Dermis lymphatic vessel endothelial cell (primary cell): ENCODE measurements around the gene RBFOX1. TPM values are rescaled to one million over a fixed set of nuclear protein-coding genes. Genes with fewer than 3 reads are reported as not detected.

Experiments used
- total RNA-seq: library from RNA; depleted of rRNA; stranded (reverse); fragments of >200 nt; gene quantifications from 2 replicates; pipeline ENCODE4 v1.2.1, GENCODE V29; 2014

RBFOX1 gene
- not detected in 2 replicates for total RNA-seq

DNA sequence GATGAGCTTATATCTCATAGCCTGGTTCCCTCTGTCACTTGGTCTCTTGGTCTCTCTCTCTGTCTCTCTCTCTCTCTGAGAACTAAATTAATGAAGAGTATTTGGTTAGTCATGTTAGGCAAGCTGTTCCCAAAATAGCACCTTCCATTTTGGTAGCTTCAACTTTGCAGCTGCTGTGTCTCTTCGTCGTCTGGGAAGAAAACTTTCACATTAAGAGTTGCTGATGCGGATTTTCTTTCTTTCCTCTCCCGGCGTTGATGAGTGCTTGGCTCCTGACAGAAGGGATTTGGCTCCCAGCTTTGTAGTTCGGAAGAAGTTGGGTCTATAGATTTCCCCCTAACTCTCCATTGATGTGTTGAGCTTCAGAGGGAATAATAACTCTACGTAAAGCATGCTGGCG is at the start of gene RBFOX1:
TSS of gene RBFOX1 (plus strand) at position 235 of the 400 bp plus-strand sequence.

